Middle frontal gyrus (tissue), 1 donor: ENCODE data around the gene SPINK14.

Experiments used
- DNase-seq: peaks from one replicate; pipeline ENCODE4 v3.0.0-alpha.2; 2015; ENCODE audit warnings: low spot score; ENCODE audit errors: extremely low spot score

Gene SPINK14

GRCh38 chr5:148168246-148168645 is at the start of gene SPINK14:
Gene SPINK14, plus strand, starts transcription at chr5:148168546. Its CDS starts 1,187 bp downstream, at chr5:148169733.
- DNase-seq: no peak

GRCh38 chr5:148120317-148120716 is 48.0 kb upstream of the SPINK14 start:
- no peak for DNase-seq

GRCh38 chr5:148125641-148126040 is 42.7 kb upstream of the SPINK14 start:
- DNase-seq: no peak

- no peak for DNase-seq
Measured at GRCh38 chr5:148135091-148136048, 33.0 kb upstream of the SPINK14 start.

- DNase-seq: no peak
Measured at GRCh38 chr5:148140846-148141245, 27.5 kb upstream of the SPINK14 start.

- no peak for DNase-seq
Measured at GRCh38 chr5:148141645-148142044, 26.7 kb upstream of the SPINK14 start.

GRCh38 chr5:148145916-148146315 is 22.4 kb upstream of the SPINK14 start:
- DNase-seq: no peak

- DNase-seq: no peak
Measured at GRCh38 chr5:148146487-148146886, 21.9 kb upstream of the SPINK14 start.

- no peak for DNase-seq
Measured at GRCh38 chr5:148147415-148147814, 20.9 kb upstream of the SPINK14 start.

GRCh38 chr5:148151872-148152271 is 16.5 kb upstream of the SPINK14 start:
- no peak for DNase-seq

GRCh38 chr5:148152781-148153180 is 15.6 kb upstream of the SPINK14 start:
- DNase-seq: no peak

GRCh38 chr5:148156609-148157008 is 11.7 kb upstream of the SPINK14 start:
- DNase-seq: no peak

GRCh38 chr5:148162038-148162437 is 6.3 kb upstream of the SPINK14 start:
- no peak for DNase-seq

GRCh38 chr5:148163345-148163744 is 5.0 kb upstream of the SPINK14 start:
- DNase-seq: no peak

- no peak for DNase-seq
Measured at GRCh38 chr5:148166550-148167283, 1.6 kb upstream of the SPINK14 start.

GRCh38 chr5:148172377-148172776 is 4.0 kb downstream of the SPINK14 start:
- no peak for DNase-seq

GRCh38 chr5:148176480-148176879 is 8.1 kb downstream of the SPINK14 start:
- no peak for DNase-seq

- DNase-seq: no peak
Measured at GRCh38 chr5:148177207-148177606, 8.9 kb downstream of the SPINK14 start.

- DNase-seq: no peak
Measured at GRCh38 chr5:148179234-148179824, 11.0 kb downstream of the SPINK14 start.

- no peak for DNase-seq
Measured at GRCh38 chr5:148186248-148187003, 18.1 kb downstream of the SPINK14 start.

- DNase-seq: no peak
Measured at GRCh38 chr5:148191010-148191409, 22.7 kb downstream of the SPINK14 start.
